A549 (cell line): ENCODE measurements around the gene KIAA0232. TPM values are rescaled to one million over a fixed set of nuclear protein-coding genes. Genes with fewer than 3 reads are reported as not detected.

Experiments
- ATAC-seq, 2 experiments: fragments of 200-7000 bp in 1 of 2; fragments of >200 bp in 1 of 2; cut with Nextera tagmentation in 1 of 2; cut with Tn5 transposase in 1 of 2; 3 replicates each; pipeline versions ENCODE4 v1.8.0 to v1.9.1; 2018 to 2020; ENCODE audit warnings: mild to moderate bottlenecking in 1 of 2, moderate library complexity in 1 of 2
- CTCF ChIA-PET: fragments of 300-600 bp; sonication (Branson Sonifier 250); formaldehyde crosslinking; extraction: SDS; loops from one replicate; lab custom pipeline; 2021; ENCODE audit warnings: antibody characterized with exemption, inconsistent platforms; lab: Yijun Ruan, JAX
- POLR2A ChIA-PET: fragments of 350-600 bp; formaldehyde crosslinking; extraction: SDS; loops from one replicate; lab custom pipeline; 2021; ENCODE audit warnings: antibody characterized with exemption, inconsistent platforms; lab: Yijun Ruan, JAX
- DNase-seq, 2 experiments: peaks; one replicate each; pipeline versions ENCODE4 v3.0.0 to v3.0.0-alpha.2; 2011 to 2016; ENCODE audit warnings: low read depth in 1 of 2, low spot score in 1 of 2
- FAIRE-seq: peaks from 2 replicates; lab custom pipeline; 2011; peaks lifted over from hg19 to GRCh38; lab: Jason Lieb, UNC
- H3K27ac ChIP-seq, 2 experiments: fragments of >200 bp; sonication (Bioruptor Twin); formaldehyde crosslinking; 3 replicates each; pipeline ENCODE4 v1.5.1; 2016 to 2017
- H3K4me1 ChIP-seq: fragments of >200 bp; sonication (Bioruptor Twin); formaldehyde crosslinking; 3 replicates; pipeline ENCODE4 v1.6.1; 2016
- H3K4me2 ChIP-seq: fragments of >200 bp; sonication (Bioruptor Twin); formaldehyde crosslinking; 3 replicates; pipeline ENCODE4 v1.6.1; 2016
- H3K4me3 ChIP-seq: fragments of >200 bp; sonication (Bioruptor Twin); formaldehyde crosslinking; 3 replicates; pipeline ENCODE4 v1.5.1; 2016
- H3K9me3 ChIP-seq: fragments of >200 bp; sonication (Bioruptor Twin); formaldehyde crosslinking; 3 replicates; pipeline ENCODE4 v1.6.1; 2016
- BCL3 ChIP-seq: fragments of >200 bp; sonication (Bioruptor Twin); formaldehyde crosslinking; IDR thresholded peaks from 3 replicates; pipeline ENCODE4 v1.6.1; 2016
- CBX2 ChIP-seq: fragments of 200-600 bp; sonication (generic); IDR thresholded peaks from 2 replicates; pipeline ENCODE4 v1.6.1; 2016; ENCODE audit warnings: low read depth, mild to moderate bottlenecking, borderline replicate concordance
- CHD4 ChIP-seq: fragments of 200-600 bp; sonication (generic); IDR thresholded peaks from 2 replicates; pipeline ENCODE4 v1.6.1; 2016; ENCODE audit warnings: antibody characterized with exemption, mild to moderate bottlenecking, borderline replicate concordance
- EHF ChIP-seq: fragments of 250-450 bp; sonication (Bioruptor Pico); IDR thresholded peaks from 2 replicates; pipeline ENCODE4 v1.5.0; 2020; ENCODE audit warnings: mild to moderate bottlenecking
- FOSL2 ChIP-seq, 2 experiments: fragments of 450-650 bp in 1 of 2; fragments of >200 bp in 1 of 2; sonication (Bioruptor Twin) in 1 of 2; formaldehyde crosslinking; IDR thresholded peaks; 2 replicates each; pipeline versions ENCODE4 v1.5.0 to v1.6.1; 2016 to 2020; ENCODE audit warnings: mild to moderate bottlenecking in 1 of 2, moderate library complexity in 1 of 2
- GATA3 ChIP-seq: IDR thresholded peaks from 2 replicates; pipeline ENCODE4 v1.6.1; 2012; ENCODE audit warnings: borderline replicate concordance
- HES2 ChIP-seq: fragments of >200 bp; sonication (Bioruptor Twin); formaldehyde crosslinking; IDR thresholded peaks from 2 replicates; pipeline ENCODE4 v1.6.1; 2016
- HOXA7 ChIP-seq: fragments of 250-450 bp; sonication (Bioruptor Pico); IDR thresholded peaks from 2 replicates; pipeline ENCODE4 v1.5.0; 2020; ENCODE audit warnings: mild to moderate bottlenecking, moderate library complexity
- HOXB5 ChIP-seq: fragments of 250-450 bp; sonication (Bioruptor Pico); IDR thresholded peaks from 2 replicates; pipeline ENCODE4 v1.5.0; 2020; ENCODE audit warnings: mild to moderate bottlenecking, moderate library complexity
- JUNB ChIP-seq: fragments of >200 bp; sonication (Bioruptor Twin); formaldehyde crosslinking; IDR thresholded peaks from 2 replicates; pipeline ENCODE4 v1.6.1; 2016
- KDM1A ChIP-seq: fragments of 200-600 bp; sonication (generic); IDR thresholded peaks from 2 replicates; pipeline ENCODE4 v1.6.1; 2016; ENCODE audit warnings: low read depth, mild to moderate bottlenecking
- MAFK ChIP-seq: fragments of 450-650 bp; IDR thresholded peaks from 2 replicates; pipeline ENCODE4 v1.6.1; 2014; ENCODE audit not compliant: partially characterized antibody
- MAX ChIP-seq: IDR thresholded peaks from 2 replicates; pipeline ENCODE4 v1.6.1; 2012
- MAZ ChIP-seq: fragments of 150-350 bp; IDR thresholded peaks from 2 replicates; pipeline ENCODE4 v1.6.1; 2014; ENCODE audit warnings: antibody characterized with exemption, low read depth, low read length, borderline replicate concordance
- MYC ChIP-seq: IDR thresholded peaks from 2 replicates; pipeline ENCODE4 v1.6.1; 2012; ENCODE audit warnings: mild to moderate bottlenecking, inconsistent platforms, low read length, improper control_type of control experiment, borderline replicate concordance
- NPAS2 ChIP-seq: fragments of 250-450 bp; sonication (Bioruptor Pico); IDR thresholded peaks from 2 replicates; pipeline ENCODE4 v1.8.0; 2022; ENCODE audit warnings: mild to moderate bottlenecking, moderate library complexity, borderline replicate concordance
- NR3C1 ChIP-seq: fragments of >200 bp; sonication (Bioruptor Twin); formaldehyde crosslinking; IDR thresholded peaks from 3 replicates; pipeline ENCODE4 v1.6.1; 2017
- POLR2A ChIP-seq: IDR thresholded peaks from 2 replicates; pipeline ENCODE4 v1.6.1; 2012; ENCODE audit warnings: mild to moderate bottlenecking, low read length
- RCOR1 ChIP-seq: fragments of 150-350 bp; IDR thresholded peaks from 2 replicates; pipeline ENCODE4 v1.6.1; 2014; ENCODE audit warnings: antibody characterized with exemption, low read length, low read depth
- REST ChIP-seq: fragments of 200-600 bp; sonication (generic); IDR thresholded peaks from 2 replicates; pipeline ENCODE4 v1.6.1; 2016; ENCODE audit warnings: antibody characterized with exemption, mild to moderate bottlenecking, moderate library complexity
- TFCP2L1 ChIP-seq: fragments of 250-450 bp; sonication (Bioruptor Pico); IDR thresholded peaks from 2 replicates; pipeline ENCODE4 v1.5.0; 2021; ENCODE audit warnings: mild to moderate bottlenecking
- ZC3H11A ChIP-seq: fragments of 450-650 bp; IDR thresholded peaks from 2 replicates; pipeline ENCODE4 v1.6.1; 2014; ENCODE audit warnings: antibody characterized with exemption, mild to moderate bottlenecking
- WGBS: methylation state at CpG from one replicate; pipeline ENCODE4 v1.1.6; 2017; ENCODE audit errors: missing lambda C conversion rate; 5-methylcytosine and 5-hydroxymethylcytosine counted together
- polyA plus RNA-seq, 4 experiments: library from polyadenylated mRNA; depleted of rRNA in 3 of 4; stranded (reverse); fragments of >200 nt; fragmentation: RNase III in 1 of 4; extraction: RNeasy Plus Mini Kit Qiagen cat#74134 plus additional on column Dnase treatment in 1 of 4; gene quantifications; 2 replicates in 3 of 4; 3 replicates in 1 of 4; pipeline ENCODE4 v1.2.3, GENCODE V29; 2011 to 2017

KIAA0232 gene
- polyA plus RNA-seq, 2 of the 4 experiments (the other 2 are of a cell fraction), result 9.3 to 21.5 TPM

- Histone ChIP-seq H3K27ac (no peak overlapping the region), H3K9me3 (no peaks in the 10 kb centered on the region), H3K4me2 (no peak overlapping the region), H3K4me3 (no peak overlapping the region), H3K4me1 (peaks cover 26% of the 10 kb centered on the region)
- 80% methylated on average over 6 of the region's 6 CpGs for WGBS
- DNase-seq (no peak), FAIRE-seq (no peak), ATAC-seq (no peak)
- ChIA-PET CTCF (interaction anchor here (1.9 kb wide), 1 partner anchor 139 kb away, joined by 8 read pairs; no protein-coding TSS in a partner anchor), POLR2A (no interaction called here)
- TF ChIP-seq NR3C1, result no peak
- no peak for TF ChIP-seq KDM1A
- no peak for TF ChIP-seq FOSL2 (IDR thresholded peaks at IDR 0.05)
- TF ChIP-seq FOSL2 (CRISPR knock-in tag; IDR thresholded peaks at IDR 0.05), result no peak
- no peak for TF ChIP-seq NPAS2
- no peak for TF ChIP-seq EHF (CRISPR knock-in tag)
- no peak for TF ChIP-seq GATA3
- no peak for TF ChIP-seq REST
- no peak for TF ChIP-seq MAFK
- no peak for TF ChIP-seq BCL3
Observed at GRCh38 chr4:6858997-6859396, 76.5 kb downstream of the KIAA0232 start.

- FAIRE-seq (no peak), DNase-seq (no peak), ATAC-seq (no peak)
- no peak overlapping the region for H3K4me2 ChIP-seq
- WGBS, result 100% methylated on average over 1 of the region's 1 CpG
- H3K9me3 ChIP-seq, result no peaks in the 10 kb centered on the region
- TF ChIP-seq NR3C1 (no peak), ZC3H11A (no peak), KDM1A (no peak), REST (no peak)
- ChIA-PET CTCF (interaction anchor here (1.9 to 2.1 kb wide), 2 partner anchors 14 to 139 kb away, joined by 8 to 13 read pairs; no protein-coding TSS in a partner anchor), POLR2A (no interaction called here)
- H3K4me1 ChIP-seq, result peaks cover 26% of the 10 kb centered on the region
- H3K4me3 ChIP-seq, result no peak overlapping the region
- H3K27ac ChIP-seq, result no peak overlapping the region
Observed at GRCh38 chr4:6859543-6859942, 77.0 kb downstream of the KIAA0232 start.

- FAIRE-seq (no peak), ATAC-seq (no peak), DNase-seq (no peak)
- no peaks in the 10 kb centered on the region for H3K4me1 ChIP-seq
- ChIA-PET POLR2A (no interaction called here), CTCF (interaction anchor here (0.7 to 1.0 kb wide), 2 partner anchors 14 to 148 kb away, joined by 3 to 4 read pairs; no protein-coding TSS in a partner anchor)
- H3K9me3 ChIP-seq, result no peaks in the 10 kb centered on the region
- WGBS, result 95% methylated on average over 8 of the region's 8 CpGs
- no peak overlapping the region for H3K4me2 ChIP-seq
- H3K27ac ChIP-seq, result no peak overlapping the region
- H3K4me3 ChIP-seq, result no peak overlapping the region
- TF ChIP-seq KDM1A (no peak), NR3C1 (no peak), TFCP2L1 (no peak), MYC (no peak), NPAS2 (no peak), POLR2A (no peak), CBX2 (no peak), HOXA7 (CRISPR knock-in tag) (no peak), JUNB (no peak), HOXB5 (no peak), MAZ (no peak), MAX (no peak), HES2 (no peak), CHD4 (no peak), RCOR1 (no peak)
Observed at GRCh38 chr4:6868386-6868785, 85.9 kb downstream of the KIAA0232 start.
